DND-41 (cell line): ENCODE data around the gene SHC2.

Experiments used
- CTCF ChIP-seq: IDR thresholded peaks from 2 replicates; pipeline ENCODE4 v1.5.1; 2012; ENCODE audit warnings: borderline replicate concordance, low read length, moderate library complexity, mild to moderate bottlenecking; ENCODE audit not compliant: poor library complexity, severe bottlenecking; ENCODE audit errors: extremely low read depth
- EZH2 ChIP-seq: IDR thresholded peaks from 3 replicates; pipeline ENCODE4 v1.6.1; 2012; ENCODE audit warnings: borderline replicate concordance, low read depth, mild to moderate bottlenecking, moderate library complexity, low read length, inconsistent platforms; ENCODE audit not compliant: severe bottlenecking

GRCh38 chr19:374183-374885 is 86.5 kb downstream of the SHC2 start:
- TF ChIP-seq CTCF (no peak), EZH2 (no peak)
